ENCODE data around the gene PLPPR2.
A peak's percentile ranks its signal among the peaks of the same experiment; 100 is the strongest.

PLPPR2 gene

GRCh38 chr19:11359421-11359820 is 4.2 kb downstream of the PLPPR2 start:
- TF ChIP-seq, protein P1, sequence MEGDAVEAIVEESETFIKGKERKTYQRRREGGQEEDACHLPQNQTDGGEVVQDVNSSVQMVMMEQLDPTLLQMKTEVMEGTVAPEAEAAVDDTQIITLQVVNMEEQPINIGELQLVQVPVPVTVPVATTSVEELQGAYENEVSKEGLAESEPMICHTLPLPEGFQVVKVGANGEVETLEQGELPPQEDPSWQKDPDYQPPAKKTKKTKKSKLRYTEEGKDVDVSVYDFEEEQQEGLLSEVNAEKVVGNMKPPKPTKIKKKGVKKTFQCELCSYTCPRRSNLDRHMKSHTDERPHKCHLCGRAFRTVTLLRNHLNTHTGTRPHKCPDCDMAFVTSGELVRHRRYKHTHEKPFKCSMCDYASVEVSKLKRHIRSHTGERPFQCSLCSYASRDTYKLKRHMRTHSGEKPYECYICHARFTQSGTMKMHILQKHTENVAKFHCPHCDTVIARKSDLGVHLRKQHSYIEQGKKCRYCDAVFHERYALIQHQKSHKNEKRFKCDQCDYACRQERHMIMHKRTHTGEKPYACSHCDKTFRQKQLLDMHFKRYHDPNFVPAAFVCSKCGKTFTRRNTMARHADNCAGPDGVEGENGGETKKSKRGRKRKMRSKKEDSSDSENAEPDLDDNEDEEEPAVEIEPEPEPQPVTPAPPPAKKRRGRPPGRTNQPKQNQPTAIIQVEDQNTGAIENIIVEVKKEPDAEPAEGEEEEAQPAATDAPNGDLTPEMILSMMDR (IDR thresholded peaks at IDR 0.05), result no peak
- TF ChIP-seq ZFX (IDR thresholded peaks at IDR 0.05; ENCODE audit: borderline replicate concordance), result no peak
- H3K27ac ChIP-seq, result no peak overlapping the region

GRCh38 chr19:11361037-11361770 is 6.0 kb downstream of the PLPPR2 start:
- TF ChIP-seq, protein P1 (IDR thresholded peaks at IDR 0.05), result no peak
- no peak for TF ChIP-seq ZFX (IDR thresholded peaks at IDR 0.05; ENCODE audit: borderline replicate concordance)

DNA sequence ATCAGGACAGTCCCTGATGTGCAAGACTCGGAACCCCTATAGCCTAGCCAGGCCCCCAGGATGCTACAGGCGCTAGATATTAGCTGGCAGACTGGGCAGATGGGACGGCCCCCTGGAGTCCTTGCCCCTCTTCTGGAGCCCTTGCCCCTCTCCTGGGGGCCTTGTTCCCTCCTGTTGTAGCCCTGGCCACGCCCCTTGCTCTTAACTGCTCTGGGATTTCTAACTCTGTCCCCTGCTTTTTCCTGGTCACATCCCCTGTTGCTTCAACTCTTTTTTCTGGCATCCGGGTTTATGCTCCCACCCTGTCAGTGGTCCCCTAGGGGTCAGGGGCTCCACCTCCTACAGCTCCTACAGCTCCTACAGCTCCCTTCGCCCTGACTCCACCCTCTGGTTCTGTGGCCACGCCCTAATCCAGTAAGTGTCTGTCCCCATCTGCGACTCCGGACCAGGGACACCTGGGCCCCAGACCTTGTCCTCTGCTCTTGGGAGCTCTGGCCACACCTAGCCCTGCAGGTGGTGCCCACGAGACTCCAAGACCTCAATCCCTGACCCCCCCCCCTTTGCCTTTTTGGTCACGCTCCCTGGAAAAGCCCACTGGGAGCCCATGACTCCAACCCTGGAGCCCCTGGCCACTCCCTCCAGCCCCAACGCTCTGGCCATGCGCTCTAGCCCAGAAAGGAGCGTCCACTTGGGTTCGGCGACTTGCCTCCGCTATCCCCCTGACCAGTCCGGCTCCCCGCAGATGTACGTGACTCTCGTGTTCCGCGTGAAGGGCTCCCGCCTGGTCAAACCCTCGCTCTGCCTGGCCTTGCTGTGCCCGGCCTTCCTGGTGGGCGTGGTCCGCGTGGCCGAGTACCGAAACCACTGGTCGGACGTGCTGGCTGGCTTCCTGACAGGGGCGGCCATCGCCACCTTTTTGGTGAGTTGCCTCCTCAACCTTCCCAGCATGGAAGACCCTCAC is 6.8 kb downstream of the PLPPR2 start:
- H3K27ac ChIP-seq, result peak overlapping the region; percentile 48
- TF ChIP-seq, protein P1 (IDR thresholded peaks at IDR 0.05), result no peak
- no peak for TF ChIP-seq ZFX (IDR thresholded peaks at IDR 0.05; ENCODE audit: borderline replicate concordance)

More at GRCh38 chr19:11361037-11361770, 6.0 kb downstream of the PLPPR2 start:
- peak overlapping the region; percentile 48 for H3K27ac ChIP-seq

DNA sequence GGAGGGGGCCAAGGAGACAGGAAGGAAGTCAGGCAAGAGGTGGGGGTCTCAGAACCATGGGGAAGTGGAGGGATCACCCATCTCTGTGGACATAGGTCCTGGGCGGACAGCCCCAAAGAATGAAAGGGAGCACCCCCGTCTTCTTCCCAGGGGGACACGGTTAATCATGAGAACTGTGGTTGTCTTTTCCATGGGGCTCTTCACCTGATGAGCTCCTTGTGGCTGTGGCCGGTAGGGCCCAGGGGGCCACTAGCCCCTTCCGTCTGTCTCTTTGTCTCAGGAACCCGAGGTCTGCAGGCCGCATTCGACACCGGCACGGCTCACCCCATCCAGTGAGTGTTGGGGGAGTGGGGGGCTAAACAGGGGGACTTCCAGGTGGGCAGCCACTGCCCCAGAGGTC is 8.6 kb downstream of the PLPPR2 start:
- TF ChIP-seq, protein P1 (IDR thresholded peaks at IDR 0.05), result no peak
- TF ChIP-seq ZFX (IDR thresholded peaks at IDR 0.05; ENCODE audit: borderline replicate concordance), result no peak

GRCh38 chr19:11364296-11364904 is 9.2 kb downstream of the PLPPR2 start:
- TF ChIP-seq, protein P1 (IDR thresholded peaks at IDR 0.05), result no peak
- no peak for TF ChIP-seq ZFX (IDR thresholded peaks at IDR 0.05; ENCODE audit: borderline replicate concordance)
- H3K27ac ChIP-seq, result no peak overlapping the region

More for the DNA sequence above, 8.6 kb downstream of the PLPPR2 start:
- H3K27ac ChIP-seq, result no peak overlapping the region

GRCh38 chr19:11364935-11365334 is 9.7 kb downstream of the PLPPR2 start:
- no peak for TF ChIP-seq ZFX (IDR thresholded peaks at IDR 0.05; ENCODE audit: borderline replicate concordance)
- TF ChIP-seq, protein P1 (IDR thresholded peaks at IDR 0.05), result no peak
- no peak overlapping the region for H3K27ac ChIP-seq

All from 22Rv1 (cell line).